NCI-H2196 treated with DMSO at 0.1 percent for 48 hours (cell line): ENCODE data around the gene NLE1.
"Not testable (repeated sequence)": the region's sequence is repeated elsewhere in the genome, so short reads cannot be mapped to it uniquely, and the experiment has no call there.

Experiments used
- DNase-seq: peaks from one replicate; lab custom pipeline; 2025; ENCODE audit not compliant: unreplicated experiment; lab: John Stamatoyannopoulos, UW

The NLE1 gene

GRCh38 chr17:35129154-35129972, 12.7 kb downstream of the NLE1 start:
- DNase-seq = no peak

- DNase-seq = no peak
Measured at GRCh38 chr17:35127751-35128514, 14.2 kb downstream of the NLE1 start.

DNA sequence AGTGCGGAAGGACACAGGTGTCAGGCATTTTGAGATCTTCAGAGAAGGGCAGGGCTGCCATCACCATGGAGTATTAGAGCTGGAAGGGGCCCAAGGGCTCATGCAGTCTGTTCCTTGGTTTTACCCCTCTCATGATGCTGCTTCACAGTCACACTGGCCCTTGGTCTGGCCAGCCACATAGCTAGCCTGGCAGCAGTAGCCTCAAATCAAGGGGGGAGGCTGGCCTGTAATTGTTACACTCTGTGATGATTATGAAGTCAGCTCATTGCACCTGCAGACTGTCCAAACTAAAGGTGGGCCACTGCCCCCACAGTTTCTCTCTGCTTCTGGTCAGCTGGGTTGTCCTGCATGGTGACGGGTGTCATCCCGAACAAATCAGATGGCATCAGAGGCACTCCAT, 20.8 kb downstream of the NLE1 start, which contains the start of gene FNDC8:
TSS of gene FNDC8 (plus strand) at position 301 of the 400 bp plus-strand sequence. CDS start at position 380, 79 bp downstream.
- no peak for DNase-seq

GRCh38 chr17:35119370-35120165, 22.5 kb downstream of the NLE1 start, which contains the start of gene RAD51D:
Gene RAD51D (minus strand): TSS chr17:35119860. CDS start chr17:35119613, 247 bp downstream.
- peak; percentile 24 for DNase-seq

- no peak for DNase-seq
Measured at GRCh38 chr17:35117984-35118383, 24.1 kb downstream of the NLE1 start.

DNA sequence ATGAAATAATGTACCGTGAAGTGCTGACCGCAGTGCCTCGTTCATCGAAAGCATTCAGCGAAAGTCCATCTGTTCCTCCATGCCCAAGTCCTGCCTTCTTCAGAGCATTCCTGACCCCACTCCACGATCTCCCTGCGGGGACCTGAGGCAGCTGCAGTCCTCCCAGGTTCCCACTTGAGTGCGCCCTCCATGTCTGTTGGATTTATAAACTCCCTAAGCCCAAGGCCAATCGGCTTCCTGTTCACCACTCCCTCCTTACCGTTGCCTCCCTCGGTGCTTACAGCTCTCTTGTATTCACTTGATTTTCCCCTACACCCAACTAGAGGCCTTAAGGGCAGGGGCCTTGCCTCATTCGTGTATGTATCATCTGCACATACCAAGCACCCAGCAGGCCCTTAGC, 25.3 kb downstream of the NLE1 start:
- no peak for DNase-seq

- not testable (repeated sequence) for DNase-seq
Measured at GRCh38 chr17:35110791-35111190, 31.3 kb downstream of the NLE1 start.

- no peak for DNase-seq
Measured at GRCh38 chr17:35104844-35105450, 37.2 kb downstream of the NLE1 start.

DNA sequence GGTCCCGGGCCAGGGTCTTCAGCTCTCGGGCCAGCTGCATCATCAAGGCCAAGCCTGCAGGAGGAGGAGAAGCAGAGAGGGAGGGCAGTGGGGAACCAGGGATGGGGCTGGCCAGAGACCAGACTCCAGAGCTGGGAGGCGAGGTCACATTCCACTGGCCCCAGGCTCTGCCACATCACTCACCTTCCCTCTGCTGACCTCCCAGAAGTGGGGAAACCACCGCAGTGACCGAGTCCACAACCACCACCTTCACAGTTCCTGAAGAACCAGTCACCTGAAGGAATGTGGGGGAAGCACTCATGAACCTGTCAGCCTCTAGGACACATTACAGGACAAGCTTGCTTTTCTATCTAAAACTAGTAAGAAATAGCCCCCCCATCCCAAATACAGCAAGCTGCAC, 38.8 kb downstream of the NLE1 start:
- no peak for DNase-seq

DNA sequence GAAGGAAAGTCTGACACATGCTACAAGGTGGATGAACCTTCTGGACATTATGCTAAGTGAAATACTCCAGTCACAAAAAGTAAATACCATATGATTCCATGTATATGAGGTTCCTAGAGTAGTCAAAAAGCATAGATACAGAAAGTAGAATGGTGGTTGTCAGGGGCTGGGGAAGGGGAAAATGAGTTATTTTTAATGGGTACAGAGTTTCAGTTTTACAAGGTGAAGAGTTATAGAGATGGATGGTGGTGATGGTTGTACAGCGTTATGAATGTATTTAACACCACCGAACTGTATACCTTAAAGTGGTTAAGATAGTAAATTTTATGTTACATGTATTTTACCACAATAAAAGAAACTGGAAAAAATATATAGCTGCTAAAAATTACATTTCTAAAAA, 40.4 kb downstream of the NLE1 start:
- no peak for DNase-seq

DNA sequence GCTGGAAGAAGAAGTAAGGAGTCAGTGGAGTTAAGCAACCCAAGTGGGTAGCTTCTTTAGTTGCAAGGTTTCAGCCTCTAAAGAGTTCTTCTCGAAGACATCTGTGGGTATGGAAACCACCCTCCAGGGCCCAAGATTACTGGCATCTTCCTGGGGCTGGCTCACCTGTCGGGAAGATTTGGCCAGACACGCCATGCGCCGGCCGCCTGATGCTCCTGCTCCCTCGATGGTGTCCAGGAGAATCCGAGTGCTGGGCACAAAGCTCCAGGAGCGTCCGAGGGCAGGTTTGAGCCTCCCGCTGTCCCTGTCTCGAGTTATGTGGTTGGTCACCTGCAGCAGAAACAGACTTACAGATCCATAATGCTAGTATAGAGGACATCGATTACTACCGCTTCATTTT, 41.1 kb downstream of the NLE1 start:
- no peak for DNase-seq

- DNase-seq = no peak
Measured at GRCh38 chr17:35099908-35100307, 42.2 kb downstream of the NLE1 start.

DNA sequence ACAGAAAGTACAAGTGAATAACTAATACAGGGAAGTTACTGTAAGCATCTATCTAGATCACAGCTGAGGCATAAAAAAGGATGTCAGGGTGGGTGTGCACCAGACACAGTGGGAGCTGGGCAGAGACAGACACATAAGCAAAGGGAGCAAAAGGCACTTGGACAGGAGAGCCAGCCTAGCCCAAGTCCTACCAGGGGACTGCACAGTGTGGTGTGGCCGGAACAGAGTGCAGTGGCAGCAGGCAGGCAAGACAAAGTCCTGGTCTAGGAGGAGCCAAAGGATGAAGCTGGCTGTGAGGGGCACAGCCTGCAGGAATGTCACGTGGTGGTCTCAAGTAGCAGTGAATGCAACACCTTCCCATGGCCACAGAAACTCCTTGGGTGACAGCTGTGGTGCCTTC, 44.3 kb downstream of the NLE1 start:
- no peak for DNase-seq

GRCh38 chr17:35095741-35096140, 46.4 kb downstream of the NLE1 start:
- no peak for DNase-seq

GRCh38 chr17:35094902-35095301, 47.2 kb downstream of the NLE1 start:
- no peak for DNase-seq

- DNase-seq = not testable (repeated sequence)
Measured at GRCh38 chr17:35090707-35091106, 51.4 kb downstream of the NLE1 start.

DNA sequence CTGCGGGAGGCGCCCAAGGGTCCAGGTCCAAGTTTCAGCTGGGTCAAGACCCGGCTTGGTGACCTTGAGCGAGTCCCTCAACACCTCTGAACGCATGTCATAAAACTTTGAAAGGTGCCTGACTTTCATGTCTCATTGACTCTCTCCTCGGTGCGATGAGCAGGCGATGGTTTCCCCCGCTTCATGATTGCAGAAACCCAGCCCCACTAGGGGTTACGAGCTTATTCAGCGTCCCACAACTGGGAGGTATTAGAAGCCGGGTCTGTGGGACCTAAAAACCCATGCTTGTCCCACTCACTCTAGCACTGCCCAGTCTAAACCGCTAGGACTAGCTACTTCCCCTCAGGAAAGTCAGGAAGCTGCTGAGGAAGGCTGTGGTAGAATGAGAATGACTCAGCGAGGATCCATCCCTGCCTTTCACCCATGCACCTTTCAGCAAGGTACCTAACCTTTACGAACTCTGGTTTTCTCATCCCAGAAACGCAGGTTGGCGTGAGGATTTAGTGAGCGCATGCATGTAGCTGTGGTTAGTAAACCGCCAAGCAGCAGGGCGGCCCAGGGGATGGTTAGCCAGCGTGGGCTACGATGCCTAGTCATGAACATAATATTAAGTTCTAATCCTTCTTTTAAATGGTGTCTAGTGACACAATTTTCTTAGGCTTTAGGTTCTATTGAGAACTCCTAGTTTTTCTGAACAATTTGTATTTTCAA, 52.4 kb downstream of the NLE1 start:
- DNase-seq = no peak

DNA sequence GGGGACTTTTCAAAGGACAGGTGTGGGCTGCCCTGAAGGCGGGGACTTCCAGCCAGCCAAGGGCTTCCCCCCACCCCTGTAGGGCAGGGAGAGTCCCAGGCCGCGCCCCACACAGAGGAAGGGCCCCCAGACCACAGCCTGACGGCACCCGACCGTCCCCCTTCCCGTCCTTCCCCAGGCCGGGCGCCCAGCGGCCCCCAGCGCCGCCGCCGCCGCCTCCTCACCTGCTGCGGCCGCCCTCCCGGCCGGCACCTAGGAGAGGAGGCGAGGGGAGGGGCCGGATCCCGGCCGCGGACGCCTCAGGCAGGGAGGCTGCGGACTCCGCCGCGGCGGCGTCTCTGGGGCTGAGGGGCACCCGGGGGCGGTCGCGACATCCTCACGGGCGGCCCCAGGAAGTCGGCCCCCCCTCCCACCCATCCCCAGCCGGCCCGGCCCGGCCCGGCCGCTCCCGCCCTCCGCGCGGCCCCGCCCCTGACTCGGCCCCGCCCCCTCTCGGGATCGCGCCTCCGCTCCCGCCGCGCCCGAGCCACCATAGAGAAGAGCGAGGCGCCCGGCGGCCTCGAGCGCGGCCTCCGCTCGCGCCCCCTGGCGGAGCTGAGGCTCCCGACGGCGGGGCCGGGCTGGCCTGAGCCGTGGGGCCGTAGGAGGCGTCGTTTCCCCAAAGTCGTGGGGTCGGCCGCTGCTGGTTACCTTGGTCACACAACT, 53.1 kb downstream of the NLE1 start:
- peak; percentile 37 for DNase-seq

DNA sequence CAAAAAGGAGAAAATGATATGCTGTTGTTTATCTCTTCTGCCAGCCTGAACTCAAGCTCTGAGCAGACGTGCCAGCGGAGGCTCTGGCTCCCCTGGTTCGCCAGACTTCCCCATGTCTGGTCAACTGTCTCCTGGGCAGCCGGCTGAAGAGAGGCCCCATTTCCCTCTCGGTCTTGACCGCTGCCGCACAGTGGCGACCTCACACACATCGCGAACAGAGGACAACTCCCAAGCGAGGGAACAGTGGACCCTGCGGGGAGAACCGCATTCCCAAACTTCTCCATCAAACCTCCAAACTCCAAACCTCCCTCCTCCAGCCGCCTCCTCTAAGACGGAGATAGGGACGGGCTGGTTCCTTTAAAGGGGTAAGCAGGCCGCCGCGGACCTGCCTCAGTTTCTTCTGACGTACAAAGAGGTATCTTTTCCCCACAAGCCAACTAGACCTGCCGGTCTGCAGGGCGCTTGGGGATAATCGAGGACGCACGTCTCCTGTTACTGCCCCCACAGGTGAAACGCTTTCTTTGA, 53.7 kb downstream of the NLE1 start:
- no peak for DNase-seq
